Stomach (tissue), 8 donors: ENCODE data around the gene GOLGA7B. TPM values are rescaled to one million over a fixed set of nuclear protein-coding genes. Genes with fewer than 3 reads are reported as not detected.

Source experiments
- polyA plus RNA-seq, 3 donors: library from polyadenylated mRNA; stranded (reverse); fragments of 200-250 nt; gene quantifications; one replicate each; pipeline ENCODE4 v1.2.3, GENCODE V29; 2013
- total RNA-seq, 5 donors: library from RNA; depleted of rRNA; stranded (reverse); fragments of >200 nt; gene quantifications; one replicate each; pipeline versions ENCODE4 v1.1.0 to v1.2.3, GENCODE V29; 2014 to 2016
- donor health status: healthy with polysubstance abuse.
- donor health status: Bipolar disorder and iron deficiency.
- donor health status: healthy.

Gene GOLGA7B
- total and polyA plus RNA-seq, 8 donors, result 0.31 to 2.8 (median 0.83) TPM

Other genes with a start within 250 kb of the GOLGA7B start
- gene MORN4, start 216.3 kb upstream of the GOLGA7B start, total RNA-seq, result 10 to 100 TPM in 1 of 5 donors, 1 to 10 TPM in 1, not detected in 3; 5.5 to 19.8 TPM
- 10 to 100 TPM in 1 of 3 donors, 1 to 10 TPM in 2; 4.3 to 12.4 (median 6.8) TPM for gene MORN4, start 216.3 kb upstream of the GOLGA7B start, polyA plus RNA-seq
- 10 to 100 TPM in 4 of 5 donors, 1 to 10 TPM in 1; 9.1 to 13.6 (median 10.5) TPM for gene PI4K2A, start 209.2 kb upstream of the GOLGA7B start, total RNA-seq
- 1 to 10 TPM; 4.2 to 8.8 (median 7.8) TPM for gene PI4K2A, start 209.2 kb upstream of the GOLGA7B start, polyA plus RNA-seq
- gene AVPI1, start 162.6 kb upstream of the GOLGA7B start, total RNA-seq, result 10 to 100 TPM in 4 of 5 donors, 1 to 10 TPM in 1; 2.3 to 24.6 (median 12.1) TPM
- gene AVPI1, start 162.6 kb upstream of the GOLGA7B start, polyA plus RNA-seq, result 10 to 100 TPM; 16.7 to 38.2 (median 23.5) TPM
- gene MARVELD1, start 136.1 kb upstream of the GOLGA7B start, total RNA-seq, result 10 to 100 TPM in 3 of 5 donors, 1 to 10 TPM in 2; 8.8 to 21.0 (median 12.7) TPM
- gene MARVELD1, start 136.1 kb upstream of the GOLGA7B start, polyA plus RNA-seq, result 10 to 100 TPM in 1 of 3 donors, 1 to 10 TPM in 2; 5.7 to 13.6 (median 8.4) TPM
- 10 to 100 TPM in 4 of 5 donors, 1 to 10 TPM in 1; 6.7 to 77.1 (median 25.2) TPM for gene ZFYVE27, start 112.7 kb upstream of the GOLGA7B start, total RNA-seq
- gene ZFYVE27, start 112.7 kb upstream of the GOLGA7B start, polyA plus RNA-seq, result 10 to 100 TPM in 1 of 3 donors, 1 to 10 TPM in 2; 4.3 to 16.3 (median 7.6) TPM
- gene SFRP5, start 77.8 kb upstream of the GOLGA7B start, total RNA-seq, result 1 to 10 TPM in 3 of 5 donors, under 1 TPM in 1, not detected in 1; 0.45 to 4.6 (median 2.1) TPM
- 1 to 10 TPM in 2 of 3 donors, under 1 TPM in 1; 0.75 to 8.4 (median 2.1) TPM for gene SFRP5, start 77.8 kb upstream of the GOLGA7B start, polyA plus RNA-seq
- gene CRTAC1, start 180.8 kb downstream of the GOLGA7B start, total RNA-seq, result 10 to 100 TPM in 1 of 5 donors, 1 to 10 TPM in 1, under 1 TPM in 1, not detected in 2; 0.37 to 21.4 (median 7.2) TPM
- gene CRTAC1, start 180.8 kb downstream of the GOLGA7B start, polyA plus RNA-seq, result under 1 TPM; 0.06 to 0.93 (median 0.61) TPM